ENCODE measurements around the gene IGHMBP2.

The IGHMBP2 gene

GRCh38 chr11:68930991-68931855, 27.5 kb downstream of the IGHMBP2 start:
- no peaks in the 10 kb centered on the region for H3K9me2 ChIP-seq (replicated peaks; ENCODE audit: insufficient read depth, low read length)

GRCh38 chr11:68931911-68932310, 28.2 kb downstream of the IGHMBP2 start:
- Histone ChIP-seq H3K9me3 (ENCODE audit: insufficient read depth, low read length) (no peaks in the 10 kb centered on the region), H3K4me2 (ENCODE audit: low read depth, low read length, poor library complexity, severe bottlenecking) (no peak overlapping the region), H4K20me1 (ENCODE audit: low read depth, low read length) (no peaks in the 10 kb centered on the region), H2AFZ (ENCODE audit: low read depth, low read length, severe bottlenecking) (no peak overlapping the region), H3F3A (ENCODE audit: insufficient read depth) (no peaks in the 10 kb centered on the region), H3K9ac (ENCODE audit: low read length) (no peak overlapping the region), H3K79me2 (ENCODE audit: insufficient read depth, low read length) (no peaks in the 10 kb centered on the region), H3K9me2 (replicated peaks; ENCODE audit: insufficient read depth, low read length) (no peaks in the 10 kb centered on the region), H3K27me3 (ENCODE audit: low read length) (no peaks in the 10 kb centered on the region), H3K36me3 (ENCODE audit: low read length) (no peaks in the 10 kb centered on the region), H3K27ac (ENCODE audit: low read depth, low read length) (no peak overlapping the region), H3K4me3 (ENCODE audit: insufficient read depth, low read length, poor library complexity, severe bottlenecking) (no peak overlapping the region)
- TF ChIP-seq EZH2phosphoT487 (conservative IDR thresholded peaks at IDR 0.05; ENCODE audit: low read length) (no peak), CTCF (IDR thresholded peaks at IDR 0.05; ENCODE audit: insufficient read depth, low read length, poor library complexity, severe bottlenecking) (no peak)

More at GRCh38 chr11:68930991-68931855, 27.5 kb downstream of the IGHMBP2 start:
- H3K36me3 ChIP-seq (ENCODE audit: low read length), result peaks cover 5% of the 10 kb centered on the region; the same call in 1 of the 2 replicates
- no peak overlapping the region for H3K9ac ChIP-seq (ENCODE audit: low read length)
- no peak overlapping the region for H2AFZ ChIP-seq (ENCODE audit: low read depth, low read length, severe bottlenecking)
- no peaks in the 10 kb centered on the region for H3K9me3 ChIP-seq (ENCODE audit: insufficient read depth, low read length)
- no peak overlapping the region for H3K4me2 ChIP-seq (ENCODE audit: low read depth, low read length, poor library complexity, severe bottlenecking)
- no peak overlapping the region for H3K27ac ChIP-seq (ENCODE audit: low read depth, low read length)
- H3K27me3 ChIP-seq (ENCODE audit: low read length), result no peaks in the 10 kb centered on the region
- no peaks in the 10 kb centered on the region for H3F3A ChIP-seq (ENCODE audit: insufficient read depth)
- H4K20me1 ChIP-seq (ENCODE audit: low read depth, low read length), result no peaks in the 10 kb centered on the region
- H3K4me3 ChIP-seq (ENCODE audit: insufficient read depth, low read length, poor library complexity, severe bottlenecking), result no peak overlapping the region
- no peaks in the 10 kb centered on the region for H3K79me2 ChIP-seq (ENCODE audit: insufficient read depth, low read length)
- TF ChIP-seq CTCF (IDR thresholded peaks at IDR 0.05; ENCODE audit: insufficient read depth, low read length, poor library complexity, severe bottlenecking) (no peak), EZH2phosphoT487 (conservative IDR thresholded peaks at IDR 0.05; ENCODE audit: low read length) (no peak)

GRCh38 chr11:68932358-68932757, 28.7 kb downstream of the IGHMBP2 start:
- Histone ChIP-seq H3F3A (ENCODE audit: insufficient read depth) (no peaks in the 10 kb centered on the region), H4K20me1 (ENCODE audit: low read depth, low read length) (no peaks in the 10 kb centered on the region), H3K9ac (ENCODE audit: low read length) (no peak overlapping the region), H3K9me3 (ENCODE audit: insufficient read depth, low read length) (no peaks in the 10 kb centered on the region), H3K4me2 (ENCODE audit: low read depth, low read length, poor library complexity, severe bottlenecking) (no peak overlapping the region), H3K79me2 (ENCODE audit: insufficient read depth, low read length) (no peaks in the 10 kb centered on the region), H3K4me3 (ENCODE audit: insufficient read depth, low read length, poor library complexity, severe bottlenecking) (no peak overlapping the region), H3K36me3 (ENCODE audit: low read length) (no peaks in the 10 kb centered on the region), H3K27me3 (ENCODE audit: low read length) (no peaks in the 10 kb centered on the region), H3K9me2 (replicated peaks; ENCODE audit: insufficient read depth, low read length) (no peaks in the 10 kb centered on the region), H2AFZ (ENCODE audit: low read depth, low read length, severe bottlenecking) (no peak overlapping the region), H3K27ac (ENCODE audit: low read depth, low read length) (no peak overlapping the region)
- no peak for TF ChIP-seq CTCF (IDR thresholded peaks at IDR 0.05; ENCODE audit: insufficient read depth, low read length, poor library complexity, severe bottlenecking)
- no peak for TF ChIP-seq EZH2phosphoT487 (conservative IDR thresholded peaks at IDR 0.05; ENCODE audit: low read length)

All from SU-DHL-6 (cell line).